ENCODE data around the gene KANTR. TPM values are rescaled to one million over a fixed set of nuclear protein-coding genes. Genes with fewer than 3 reads are reported as not detected.

Gene KANTR, protein sequence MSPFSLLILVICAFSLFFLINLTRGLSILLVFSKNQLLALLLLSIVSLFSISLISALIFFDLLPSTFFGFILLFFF
- total RNA-seq: 4.7 TPM
- 16.6 TPM for polyA plus RNA-seq
- long read RNA-seq, donor 1: 0 reads
- long read RNA-seq, donor 2, partial matches to known transcripts: 330 of 345 reads
- long read RNA-seq, donor 2, other reads (novel, unspliced or antisense): 15 of 345 reads
- long read RNA-seq, donor 3: 0 reads
- long read RNA-seq, donor 4: 0 reads
- long read RNA-seq, donor 5, partial matches to known transcripts: 0 of 1 reads
- long read RNA-seq, donor 5, other reads (novel, unspliced or antisense): 0 of 1 reads
- long read RNA-seq, donor 6: 0 reads
- long read RNA-seq, donor 7, partial matches to known transcripts: 13 of 13 reads
- long read RNA-seq, donor 7, other reads (novel, unspliced or antisense): 0 of 13 reads
- long read RNA-seq, donor 8: 0 reads
- long read RNA-seq, donor 9: 0 reads
- long read RNA-seq, donor 10: 0 reads

DNA sequence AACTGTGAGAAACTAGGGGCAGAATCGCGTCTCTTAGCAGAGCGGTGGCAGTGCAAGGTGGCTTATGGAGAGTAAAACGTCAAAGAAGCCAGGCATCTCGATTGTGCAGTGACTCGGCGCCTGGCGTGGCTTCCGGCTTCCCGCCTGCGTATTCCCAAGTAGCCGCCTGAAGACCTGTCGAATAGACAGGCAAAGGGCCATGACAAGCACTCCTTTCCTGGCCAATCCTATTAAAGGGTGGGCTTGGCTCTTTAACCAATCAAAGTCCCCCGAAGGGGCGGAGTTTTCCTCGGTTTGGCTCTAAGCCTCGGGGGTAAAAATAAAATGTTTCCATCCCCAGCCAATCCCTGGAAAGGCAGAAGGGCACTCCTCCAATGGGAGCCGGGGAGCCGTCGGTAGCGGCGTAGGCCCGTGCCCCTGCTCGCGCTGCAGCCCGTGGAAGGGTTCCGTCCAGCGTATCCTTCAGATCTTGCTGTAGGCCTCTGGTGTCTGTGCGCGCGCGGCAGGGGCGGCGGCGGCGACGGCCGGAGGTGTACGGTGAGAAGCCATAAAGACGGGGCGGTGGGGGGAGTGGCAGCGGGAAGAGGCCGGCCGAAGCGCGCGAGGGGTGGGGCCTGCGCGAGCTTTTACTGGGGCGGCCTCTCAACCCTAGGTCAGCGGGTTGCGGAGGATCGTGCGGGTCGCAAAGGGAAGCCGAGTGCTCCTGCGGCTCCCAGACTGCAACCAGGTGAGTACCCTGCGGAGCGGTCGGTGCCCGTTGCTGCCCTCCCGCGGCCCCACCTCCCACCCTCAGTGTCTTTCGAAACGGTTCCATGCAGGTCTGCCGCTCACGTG is at the start of gene KANTR:
Gene KANTR (plus strand): TSS at position 395 of the 834 bp plus-strand sequence. CDS start 30,131 bp downstream, outside the sequence.
- no peaks in the 10 kb centered on the region for H3K9me3 ChIP-seq (ENCODE audit: control insufficient read depth in 2 of 2, insufficient read depth in 1 of 2, low read length in 1 of 2)
- peak within 1 kb of the TSS; percentile 53 to 70 for H3K4me3 ChIP-seq (ENCODE audit: low read length in 2 of 2)
- WGBS: under 1% methylated on average over 67 of the region's 67 CpGs
- H3K27me3 ChIP-seq (ENCODE audit: control insufficient read depth in 2 of 2, insufficient read depth in 1 of 2, low read length in 1 of 2): no peaks in the 10 kb centered on the region
- peak in 8 of 9 donors; percentile 69 to 95 (median 84) for DNase-seq (ENCODE audit: low read depth in 6 of 9, low spot score in 9 of 9)
- H3K27ac ChIP-seq (ENCODE audit: low read depth in 1 of 2, low read length in 1 of 2): peak within 1 kb of the TSS; percentile 92 to 98
- H3K4me1 ChIP-seq (ENCODE audit: control insufficient read depth in 2 of 2, insufficient read depth in 2 of 2, low read length in 2 of 2): peaks cover 0 to 12% of the 10 kb centered on the region in 2 donors
- H3K36me3 ChIP-seq (ENCODE audit: control insufficient read depth in 2 of 2, insufficient read depth in 2 of 2, low read length in 1 of 2): no peaks in the 10 kb centered on the region

DNA sequence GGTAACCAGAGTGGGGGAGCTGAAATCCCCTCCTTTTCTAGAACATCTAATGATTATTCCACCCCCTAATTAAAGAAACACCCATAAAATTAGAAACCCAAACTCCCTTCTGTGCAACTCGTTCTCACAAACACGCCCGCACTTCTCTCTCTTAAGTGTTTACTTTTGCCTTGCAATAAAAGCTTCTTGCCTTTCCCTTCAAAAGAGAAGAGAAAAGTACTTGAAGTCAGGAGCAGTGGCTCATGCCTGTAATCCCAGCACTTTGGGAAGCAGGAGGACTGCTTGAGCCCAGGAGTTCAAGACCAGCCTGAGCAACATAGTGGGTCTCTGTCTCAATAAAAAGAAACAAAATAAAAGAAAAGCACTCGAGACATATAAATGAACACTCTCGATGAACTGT is 48.9 kb upstream of the KANTR start:
- WGBS: 94% methylated on average over 5 of the region's 5 CpGs
- no peak for DNase-seq (ENCODE audit: low read depth in 6 of 9, low spot score in 9 of 9)
- peaks cover 0 to 14% of the 10 kb centered on the region in 2 donors for H3K27me3 ChIP-seq (ENCODE audit: control insufficient read depth in 2 of 2, insufficient read depth in 1 of 2, low read length in 1 of 2)

DNA sequence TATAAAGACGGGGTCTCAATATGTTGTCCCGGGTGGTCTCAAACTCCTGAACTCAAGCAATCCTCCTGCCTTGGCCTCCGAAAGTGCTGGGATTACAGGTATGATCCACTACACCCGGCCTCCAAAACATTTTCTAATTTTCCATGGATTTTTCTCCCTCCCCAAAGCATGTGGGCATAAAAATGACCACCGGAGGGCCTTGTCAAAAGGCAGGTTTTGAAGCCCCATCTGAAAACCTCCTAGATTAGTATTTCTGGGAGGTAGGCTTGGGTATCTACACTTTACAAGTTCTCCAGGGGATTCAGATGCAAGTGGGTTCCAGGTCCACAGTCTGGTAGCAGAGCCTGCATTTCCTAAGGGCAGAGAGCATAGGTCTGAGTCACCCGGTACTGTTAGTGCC is 46.7 kb upstream of the KANTR start:
- H3K36me3 ChIP-seq (ENCODE audit: control insufficient read depth in 2 of 2, insufficient read depth in 2 of 2, low read length in 1 of 2): no peaks in the 10 kb centered on the region
- no peaks in the 10 kb centered on the region for H3K9me3 ChIP-seq (ENCODE audit: control insufficient read depth in 2 of 2, insufficient read depth in 1 of 2, low read length in 1 of 2)
- 96% methylated on average over 6 of the region's 6 CpGs for WGBS
- peaks cover 0 to 14% of the 10 kb centered on the region in 2 donors for H3K27me3 ChIP-seq (ENCODE audit: control insufficient read depth in 2 of 2, insufficient read depth in 1 of 2, low read length in 1 of 2)
- H3K4me3 ChIP-seq (ENCODE audit: low read length in 2 of 2): no peak overlapping the region
- no peak for DNase-seq (ENCODE audit: low read depth in 6 of 9, low spot score in 9 of 9)
- H3K4me1 ChIP-seq (ENCODE audit: control insufficient read depth in 2 of 2, insufficient read depth in 2 of 2, low read length in 2 of 2): peaks cover 0 to 3% of the 10 kb centered on the region in 2 donors
- H3K27ac ChIP-seq (ENCODE audit: low read depth in 1 of 2, low read length in 1 of 2): no peak overlapping the region

More for the DNA sequence above, 48.9 kb upstream of the KANTR start:
- Histone ChIP-seq H3K36me3 (ENCODE audit: control insufficient read depth in 2 of 2, insufficient read depth in 2 of 2, low read length in 1 of 2) (no peaks in the 10 kb centered on the region), H3K4me1 (ENCODE audit: control insufficient read depth in 2 of 2, insufficient read depth in 2 of 2, low read length in 2 of 2) (peaks cover 0 to 3% of the 10 kb centered on the region in 2 donors), H3K4me3 (ENCODE audit: low read length in 2 of 2) (no peak overlapping the region), H3K9me3 (ENCODE audit: control insufficient read depth in 2 of 2, insufficient read depth in 1 of 2, low read length in 1 of 2) (no peaks in the 10 kb centered on the region), H3K27ac (ENCODE audit: low read depth in 1 of 2, low read length in 1 of 2) (no peak overlapping the region)

DNA sequence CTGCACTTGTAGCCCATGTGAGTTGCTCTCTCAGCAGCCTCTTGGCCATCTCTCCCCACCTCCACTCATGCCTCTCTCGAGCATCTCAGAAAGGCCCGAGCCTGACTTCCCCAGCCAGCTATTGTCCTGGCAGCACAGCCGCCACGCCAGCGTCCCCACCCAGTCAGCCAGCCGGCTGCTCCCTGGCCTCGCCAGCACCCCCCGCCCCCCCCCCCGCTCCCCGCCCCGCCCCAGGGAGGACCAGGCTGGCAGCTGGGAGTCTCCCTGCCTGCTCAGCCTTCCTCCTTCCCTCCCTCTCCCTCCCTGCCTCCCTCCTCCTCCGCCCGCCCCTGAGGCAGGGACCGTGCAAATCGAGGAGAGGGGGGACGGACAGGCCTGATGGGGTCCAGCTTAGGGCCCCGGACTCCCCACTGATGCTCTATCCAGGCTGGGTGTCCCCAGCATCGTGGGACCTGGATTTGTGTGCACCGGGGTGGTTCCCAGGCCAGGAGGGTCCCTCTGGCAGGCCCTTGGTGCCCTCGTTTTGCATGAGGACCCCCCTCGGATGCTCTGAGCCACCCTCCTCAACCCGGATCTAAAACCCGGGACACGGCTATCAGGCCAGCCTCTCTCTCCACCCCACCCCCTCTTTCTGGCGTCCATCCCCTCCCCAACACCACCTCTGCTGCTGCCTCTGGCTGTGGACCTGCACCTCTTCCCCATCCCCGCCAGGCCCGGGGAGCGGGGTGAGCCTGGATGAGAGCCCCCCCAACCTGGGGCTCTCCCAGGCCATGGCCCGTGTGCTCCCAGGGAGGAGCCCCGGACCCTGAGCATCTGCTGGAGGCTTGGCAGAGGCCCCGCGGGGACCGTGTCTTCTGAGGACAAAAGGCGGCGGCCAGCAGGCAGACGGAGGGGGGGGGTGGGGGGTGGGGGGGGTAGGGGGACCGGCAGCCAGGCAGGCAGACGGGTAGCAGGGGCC is 45.5 kb upstream of the KANTR start, which contains the start of gene GPR173:
Gene GPR173 (plus strand): TSS at position 621 of the 958 bp plus-strand sequence. CDS start 27,833 bp downstream, outside the sequence.
- no peaks in the 10 kb centered on the region for H3K9me3 ChIP-seq (ENCODE audit: control insufficient read depth in 2 of 2, insufficient read depth in 1 of 2, low read length in 1 of 2)
- peak in 2 of 9 donors; percentile 2 to 9 for DNase-seq (ENCODE audit: low read depth in 6 of 9, low spot score in 9 of 9)
- H3K4me3 ChIP-seq (ENCODE audit: low read length in 2 of 2): peak within 1 kb of the TSS; percentile 32 to 48
- peaks cover 0 to 3% of the 10 kb centered on the region in 2 donors for H3K4me1 ChIP-seq (ENCODE audit: control insufficient read depth in 2 of 2, insufficient read depth in 2 of 2, low read length in 2 of 2)
- 4% methylated on average over 31 of the region's 38 CpGs for WGBS
- H3K27ac ChIP-seq (ENCODE audit: low read depth in 1 of 2, low read length in 1 of 2): no peak within 1 kb of the TSS
- H3K36me3 ChIP-seq (ENCODE audit: control insufficient read depth in 2 of 2, insufficient read depth in 2 of 2, low read length in 1 of 2): no peaks in the 10 kb centered on the region
- peaks cover 0 to 13% of the 10 kb centered on the region in 2 donors for H3K27me3 ChIP-seq (ENCODE audit: control insufficient read depth in 2 of 2, insufficient read depth in 1 of 2, low read length in 1 of 2)

DNA sequence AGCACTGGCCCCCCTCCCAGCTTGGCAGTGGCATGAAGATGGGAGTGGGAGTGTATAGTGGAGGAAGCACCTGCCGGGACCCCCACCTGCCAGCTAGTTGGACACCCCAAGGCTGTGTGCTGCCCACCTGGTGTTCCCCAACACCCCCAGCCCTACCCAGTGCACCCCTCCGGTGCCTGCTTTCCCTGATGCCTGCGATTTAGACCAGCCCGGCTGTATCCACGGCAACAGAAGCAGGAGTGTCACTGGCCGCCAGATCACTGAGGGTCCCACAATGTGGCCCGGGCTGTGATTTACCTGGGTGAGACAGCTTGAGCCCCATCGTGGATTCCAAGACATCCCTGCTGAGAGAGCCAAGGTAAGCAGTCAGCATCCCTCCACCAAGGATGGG is 44.8 kb upstream of the KANTR start:
- Histone ChIP-seq H3K36me3 (ENCODE audit: control insufficient read depth in 2 of 2, insufficient read depth in 2 of 2, low read length in 1 of 2) (no peaks in the 10 kb centered on the region), H3K27ac (ENCODE audit: low read depth in 1 of 2, low read length in 1 of 2) (no peak overlapping the region), H3K4me3 (ENCODE audit: low read length in 2 of 2) (peak overlapping the region in 1 of 2 donors; percentile 48), H3K9me3 (ENCODE audit: control insufficient read depth in 2 of 2, insufficient read depth in 1 of 2, low read length in 1 of 2) (no peaks in the 10 kb centered on the region), H3K27me3 (ENCODE audit: control insufficient read depth in 2 of 2, insufficient read depth in 1 of 2, low read length in 1 of 2) (peaks cover 0 to 12% of the 10 kb centered on the region in 2 donors), H3K4me1 (ENCODE audit: control insufficient read depth in 2 of 2, insufficient read depth in 2 of 2, low read length in 2 of 2) (peaks cover 0 to 3% of the 10 kb centered on the region in 2 donors)
- no peak for DNase-seq (ENCODE audit: low read depth in 6 of 9, low spot score in 9 of 9)
- 37% methylated on average over 8 of the region's 8 CpGs for WGBS

DNA sequence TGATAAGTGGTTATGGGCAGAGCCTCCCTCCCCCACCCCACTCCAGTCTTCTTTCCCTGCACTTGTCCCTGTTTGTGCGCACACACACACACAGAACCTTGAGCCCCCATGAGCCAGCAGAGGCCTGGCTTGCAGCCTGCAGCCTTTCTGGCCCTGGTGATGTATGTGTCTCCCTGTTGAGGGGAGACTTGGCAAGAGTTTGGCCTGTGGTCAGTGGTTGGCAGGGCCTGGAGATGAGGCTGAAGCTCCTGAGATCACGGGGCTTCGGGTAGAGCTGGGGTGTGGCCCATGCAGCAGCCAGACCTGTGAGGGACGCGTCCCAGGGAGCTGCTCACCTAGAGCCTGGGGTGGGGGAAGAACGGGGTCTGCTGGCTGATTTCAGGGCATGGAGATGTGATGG is 43.1 kb upstream of the KANTR start:
- Histone ChIP-seq H3K36me3 (ENCODE audit: control insufficient read depth in 2 of 2, insufficient read depth in 2 of 2, low read length in 1 of 2) (no peaks in the 10 kb centered on the region), H3K4me3 (ENCODE audit: low read length in 2 of 2) (no peak overlapping the region), H3K9me3 (ENCODE audit: control insufficient read depth in 2 of 2, insufficient read depth in 1 of 2, low read length in 1 of 2) (no peaks in the 10 kb centered on the region), H3K4me1 (ENCODE audit: control insufficient read depth in 2 of 2, insufficient read depth in 2 of 2, low read length in 2 of 2) (peaks cover 0 to 3% of the 10 kb centered on the region in 2 donors), H3K27me3 (ENCODE audit: control insufficient read depth in 2 of 2, insufficient read depth in 1 of 2, low read length in 1 of 2) (peaks cover 0 to 12% of the 10 kb centered on the region in 2 donors), H3K27ac (ENCODE audit: low read depth in 1 of 2, low read length in 1 of 2) (no peak overlapping the region)
- WGBS: 99% methylated on average over 6 of the region's 6 CpGs
- no peak for DNase-seq (ENCODE audit: low read depth in 6 of 9, low spot score in 9 of 9)

DNA sequence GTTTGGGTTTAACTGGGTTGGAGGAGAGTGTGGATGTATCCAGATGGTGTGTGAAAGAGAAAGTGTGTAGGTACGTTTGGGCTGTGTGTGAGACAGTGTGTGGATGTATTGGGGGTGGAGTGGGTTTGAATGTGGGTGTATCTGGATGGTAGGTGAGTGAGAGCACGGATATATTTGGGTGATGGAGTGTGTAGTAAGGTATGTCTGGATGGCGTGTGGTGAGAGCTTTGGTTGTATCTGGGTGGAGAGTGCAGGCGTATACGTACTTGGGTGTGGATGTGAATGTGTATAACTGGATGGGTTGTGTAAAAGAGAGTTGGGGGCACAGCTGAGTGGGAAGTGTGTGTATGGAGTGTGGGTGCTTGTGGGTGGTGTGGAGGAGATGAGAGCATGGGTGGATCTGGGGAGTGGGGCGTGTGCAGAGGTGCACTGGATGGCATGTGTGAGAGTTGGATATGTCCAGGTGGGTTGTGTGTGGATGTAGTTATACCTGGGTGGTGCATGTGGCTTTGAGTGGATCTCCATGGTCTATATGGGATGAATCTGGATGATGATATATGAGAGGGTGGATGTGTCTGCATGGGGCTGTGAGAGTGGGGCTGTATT is 38.6 kb upstream of the KANTR start:
- Histone ChIP-seq H3K27ac (ENCODE audit: low read depth in 1 of 2, low read length in 1 of 2) (no peak overlapping the region), H3K27me3 (ENCODE audit: control insufficient read depth in 2 of 2, insufficient read depth in 1 of 2, low read length in 1 of 2) (no peaks in the 10 kb centered on the region), H3K36me3 (ENCODE audit: control insufficient read depth in 2 of 2, insufficient read depth in 2 of 2, low read length in 1 of 2) (no peaks in the 10 kb centered on the region), H3K9me3 (ENCODE audit: control insufficient read depth in 2 of 2, insufficient read depth in 1 of 2, low read length in 1 of 2) (no peaks in the 10 kb centered on the region), H3K4me1 (ENCODE audit: control insufficient read depth in 2 of 2, insufficient read depth in 2 of 2, low read length in 2 of 2) (no peaks in the 10 kb centered on the region), H3K4me3 (ENCODE audit: low read length in 2 of 2) (no peak overlapping the region)
- WGBS: 99% methylated on average over 6 of the region's 6 CpGs
- DNase-seq (ENCODE audit: low read depth in 6 of 9, low spot score in 9 of 9): no peak

DNA sequence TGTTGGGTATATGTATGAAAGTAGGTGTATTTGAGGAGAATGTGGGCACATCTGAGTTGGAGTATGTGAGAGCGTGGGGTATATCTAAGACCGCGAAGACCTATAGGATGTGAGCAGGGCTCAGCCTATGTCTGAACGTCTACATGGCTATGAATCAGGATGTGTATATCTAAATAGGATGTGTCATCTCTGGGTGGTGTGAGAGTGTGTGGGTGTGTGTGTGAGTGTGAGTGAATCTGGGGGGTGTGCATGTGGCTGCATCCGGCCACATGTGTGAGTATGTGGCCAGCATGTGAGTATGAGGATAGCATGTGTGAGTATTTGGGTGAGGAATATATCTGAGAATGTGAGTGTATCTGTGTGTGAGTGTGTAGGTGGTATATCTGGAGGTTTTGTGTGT is 37.6 kb upstream of the KANTR start:
- WGBS: 94% methylated on average over 5 of the region's 5 CpGs
- no peak overlapping the region for H3K4me3 ChIP-seq (ENCODE audit: low read length in 2 of 2)

More for the DNA sequence above, 37.6 kb upstream of the KANTR start:
- no peaks in the 10 kb centered on the region for H3K9me3 ChIP-seq (ENCODE audit: control insufficient read depth in 2 of 2, insufficient read depth in 1 of 2, low read length in 1 of 2)
- no peak for DNase-seq (ENCODE audit: low read depth in 6 of 9, low spot score in 9 of 9)
- H3K27ac ChIP-seq (ENCODE audit: low read depth in 1 of 2, low read length in 1 of 2): no peak overlapping the region
- H3K36me3 ChIP-seq (ENCODE audit: control insufficient read depth in 2 of 2, insufficient read depth in 2 of 2, low read length in 1 of 2): no peaks in the 10 kb centered on the region
- H3K27me3 ChIP-seq (ENCODE audit: control insufficient read depth in 2 of 2, insufficient read depth in 1 of 2, low read length in 1 of 2): no peaks in the 10 kb centered on the region
- no peaks in the 10 kb centered on the region for H3K4me1 ChIP-seq (ENCODE audit: control insufficient read depth in 2 of 2, insufficient read depth in 2 of 2, low read length in 2 of 2)
